Fibroblast of villous mesenchyme (primary cell): ENCODE measurements around the gene EAF2. TPM values are rescaled to one million over a fixed set of nuclear protein-coding genes. Genes with fewer than 3 reads are reported as not detected.

ENCODE experiments used
- DNase-seq: peaks from one replicate; pipeline ENCODE4 v3.0.0-alpha.2; 2010; ENCODE audit warnings: low read depth
- H3K4me3 ChIP-seq: 2 replicates; pipeline ENCODE4 v1.5.1; 2011; ENCODE audit warnings: low read depth, mild to moderate bottlenecking, low read length
- total RNA-seq: library from RNA; depleted of rRNA; stranded (reverse); fragments of >200 nt; gene quantifications from 2 replicates; pipeline ENCODE4 v1.2.3, GENCODE V29; 2012
- TF ChIP-seq, protein P1 (sequence below): IDR thresholded peaks from 2 replicates; pipeline ENCODE4 v1.5.1; 2012; ENCODE audit warnings: low read depth, mild to moderate bottlenecking, low read length; ENCODE audit not compliant: insufficient read depth

EAF2 gene
- total RNA-seq, 1 donor: 0.43 TPM

- TF ChIP-seq, protein P1, sequence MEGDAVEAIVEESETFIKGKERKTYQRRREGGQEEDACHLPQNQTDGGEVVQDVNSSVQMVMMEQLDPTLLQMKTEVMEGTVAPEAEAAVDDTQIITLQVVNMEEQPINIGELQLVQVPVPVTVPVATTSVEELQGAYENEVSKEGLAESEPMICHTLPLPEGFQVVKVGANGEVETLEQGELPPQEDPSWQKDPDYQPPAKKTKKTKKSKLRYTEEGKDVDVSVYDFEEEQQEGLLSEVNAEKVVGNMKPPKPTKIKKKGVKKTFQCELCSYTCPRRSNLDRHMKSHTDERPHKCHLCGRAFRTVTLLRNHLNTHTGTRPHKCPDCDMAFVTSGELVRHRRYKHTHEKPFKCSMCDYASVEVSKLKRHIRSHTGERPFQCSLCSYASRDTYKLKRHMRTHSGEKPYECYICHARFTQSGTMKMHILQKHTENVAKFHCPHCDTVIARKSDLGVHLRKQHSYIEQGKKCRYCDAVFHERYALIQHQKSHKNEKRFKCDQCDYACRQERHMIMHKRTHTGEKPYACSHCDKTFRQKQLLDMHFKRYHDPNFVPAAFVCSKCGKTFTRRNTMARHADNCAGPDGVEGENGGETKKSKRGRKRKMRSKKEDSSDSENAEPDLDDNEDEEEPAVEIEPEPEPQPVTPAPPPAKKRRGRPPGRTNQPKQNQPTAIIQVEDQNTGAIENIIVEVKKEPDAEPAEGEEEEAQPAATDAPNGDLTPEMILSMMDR: no peak
- H3K4me3 ChIP-seq: no peak overlapping the region
- no peak for DNase-seq
Measured at GRCh38 chr3:121878411-121878810, 43.4 kb downstream of the EAF2 start.

GRCh38 chr3:121883507-121883906 lies 48.5 kb downstream of the EAF2 start:
- peak; percentile 44 for DNase-seq
- TF ChIP-seq, protein P1: peak; percentile 41
- H3K4me3 ChIP-seq: no peak overlapping the region

DNA sequence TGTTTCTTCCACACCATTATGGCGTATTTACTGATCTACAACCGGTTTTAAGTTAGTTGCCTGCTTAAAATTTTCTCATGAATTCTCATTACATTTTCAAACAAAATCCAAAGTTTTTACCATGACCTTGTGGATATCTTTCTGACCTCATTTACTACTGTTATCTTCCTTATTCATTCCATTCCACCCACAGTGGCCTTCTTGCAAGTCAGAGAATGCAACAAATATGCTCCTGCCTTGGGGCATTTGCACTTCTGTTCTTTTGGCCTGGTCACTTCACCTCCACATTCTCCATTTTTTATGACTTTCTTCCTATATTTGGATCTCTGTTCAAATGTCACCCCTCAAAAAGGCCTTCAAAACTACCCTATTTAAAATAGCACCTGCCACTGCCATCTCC lies 50.4 kb downstream of the EAF2 start:
- DNase-seq: peak; percentile 3
- no peak overlapping the region for H3K4me3 ChIP-seq
- TF ChIP-seq, protein P1: no peak

- DNase-seq: no peak
- H3K4me3 ChIP-seq: no peak within 1 kb of the TSS
- TF ChIP-seq, protein P1: no peak
Measured at GRCh38 chr3:121894301-121894990, 59.4 kb downstream of the EAF2 start, which contains the start of gene SLC15A2. SLC15A2 (plus strand) TSS chr3:121894401; CDS start chr3:121894477, 76 bp downstream.

GRCh38 chr3:121895121-121895520 lies 60.1 kb downstream of the EAF2 start:
- DNase-seq: no peak
- TF ChIP-seq, protein P1: no peak
- H3K4me3 ChIP-seq: no peak overlapping the region

GRCh38 chr3:121895736-121896135 lies 60.7 kb downstream of the EAF2 start:
- TF ChIP-seq, protein P1: no peak
- DNase-seq: no peak
- no peak overlapping the region for H3K4me3 ChIP-seq

GRCh38 chr3:121896823-121897222 lies 61.8 kb downstream of the EAF2 start:
- no peak overlapping the region for H3K4me3 ChIP-seq
- no peak for DNase-seq
- TF ChIP-seq, protein P1: no peak
